Effector CD8-positive, alpha-beta T cell (primary cell): ENCODE results near the gene PLXDC2.
"Not testable (repeated sequence)": the region's sequence is repeated elsewhere in the genome, so short reads cannot be mapped to it uniquely, and the experiment has no call there.

Source experiments
- DNase-seq: peaks from one replicate; lab custom pipeline; 2025; lab: John Stamatoyannopoulos, UW

PLXDC2 gene

DNA sequence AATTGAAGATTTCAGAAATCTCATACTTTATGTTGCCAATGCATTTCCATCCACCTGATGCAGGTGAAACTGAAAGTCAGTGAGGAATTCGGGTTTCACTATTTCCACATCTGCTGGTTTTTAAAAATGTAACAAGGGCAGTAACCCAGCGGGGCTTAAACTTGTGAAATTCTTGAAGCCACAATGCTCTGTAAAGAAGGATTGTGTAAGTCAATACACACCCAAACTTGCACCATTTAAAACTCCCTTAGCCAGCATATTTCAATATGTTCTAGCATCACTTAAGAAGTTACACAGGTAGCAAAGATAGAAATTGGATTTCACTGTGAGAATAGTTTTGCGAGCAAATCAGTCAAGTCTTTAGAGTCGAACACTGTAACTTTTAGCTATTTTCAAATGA lies 386.1 kb downstream of the PLXDC2 start:
- no peak for DNase-seq

- DNase-seq: no peak
Measured at GRCh38 chr10:20207653-20208052, 391.4 kb downstream of the PLXDC2 start.

GRCh38 chr10:20209098-20209497 lies 392.9 kb downstream of the PLXDC2 start:
- DNase-seq: not testable (repeated sequence)

DNA sequence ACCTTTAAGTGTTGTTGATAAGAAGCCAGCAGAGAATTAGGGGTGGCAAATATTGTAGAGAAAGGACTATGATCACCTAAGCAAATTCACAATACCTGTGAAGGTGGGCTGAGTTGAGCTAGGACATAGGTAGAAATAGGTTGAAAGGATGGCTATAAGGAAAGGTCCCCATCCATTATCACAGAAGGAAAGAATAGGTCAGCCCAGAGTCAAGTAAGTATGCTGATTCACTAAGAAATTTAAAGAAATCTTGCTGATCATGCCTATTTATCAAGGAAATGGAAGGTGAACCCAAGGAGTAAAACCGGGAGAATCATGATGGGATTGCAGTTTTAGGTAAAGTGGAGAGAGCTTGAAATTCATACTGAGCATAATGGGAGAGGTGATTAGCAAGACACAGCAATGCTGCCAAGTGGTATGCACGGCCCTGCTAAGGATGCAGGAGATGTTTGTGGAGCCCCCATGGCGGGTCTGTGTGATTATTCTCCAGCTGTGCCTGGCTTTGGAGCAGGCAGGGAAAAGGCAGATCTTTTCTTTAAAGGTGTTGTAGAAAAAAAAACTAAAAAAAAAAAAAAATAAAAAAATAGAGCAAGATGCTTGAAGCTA lies 399.4 kb downstream of the PLXDC2 start:
- DNase-seq: no peak

DNA sequence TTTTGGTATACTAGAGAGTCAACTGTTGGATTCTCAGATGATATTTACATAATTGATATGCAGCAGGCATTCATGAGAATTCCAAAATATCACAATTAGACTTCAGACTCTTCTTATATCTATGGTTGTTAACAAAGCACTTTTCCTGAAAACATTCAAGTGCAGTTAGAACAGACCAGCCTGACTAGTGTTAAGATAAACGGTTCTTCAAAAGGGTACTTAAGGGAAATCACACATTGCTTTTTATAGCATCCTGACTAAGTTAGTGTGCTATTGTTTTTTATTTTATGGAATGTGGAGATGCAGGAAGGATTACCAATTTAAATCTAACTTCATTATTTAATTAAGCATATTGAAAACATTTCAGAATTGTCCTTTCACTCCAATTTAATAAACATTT lies 405.1 kb downstream of the PLXDC2 start:
- DNase-seq: no peak

GRCh38 chr10:20228729-20229128 lies 412.5 kb downstream of the PLXDC2 start:
- DNase-seq: no peak

DNA sequence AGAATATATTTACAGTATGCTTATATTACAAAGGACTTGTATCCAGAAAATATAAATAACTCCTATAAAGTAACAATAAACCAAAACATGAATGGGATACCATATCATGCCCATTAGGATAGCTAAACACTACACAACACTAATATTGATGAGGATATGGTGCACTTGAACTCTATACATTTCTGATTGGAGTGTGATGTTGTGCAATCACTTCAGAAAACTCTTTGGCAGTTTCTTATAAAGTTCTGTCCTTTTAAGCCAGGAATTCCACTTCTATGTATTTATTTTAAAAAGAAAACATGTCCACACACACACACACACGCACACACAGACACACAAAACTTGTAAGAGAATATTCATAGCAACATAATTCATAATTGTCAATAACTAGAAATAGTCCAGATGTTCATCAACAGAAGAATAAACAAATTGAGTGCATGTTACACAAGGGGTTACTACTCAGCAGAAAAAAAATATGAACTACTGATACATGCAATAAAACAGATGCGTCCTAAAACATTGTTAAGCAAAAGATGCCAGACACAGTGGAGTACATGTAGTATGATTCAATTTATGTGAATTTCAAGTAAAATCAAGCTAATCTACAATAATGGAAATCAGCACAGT lies 416.0 kb downstream of the PLXDC2 start:
- DNase-seq: no peak

GRCh38 chr10:20233423-20233822 lies 417.2 kb downstream of the PLXDC2 start:
- no peak for DNase-seq

- DNase-seq: no peak
Measured at GRCh38 chr10:20234579-20234978, 418.3 kb downstream of the PLXDC2 start.

- no peak for DNase-seq
Measured at GRCh38 chr10:20237091-20237570, 420.9 kb downstream of the PLXDC2 start.

GRCh38 chr10:20237586-20237985 lies 421.4 kb downstream of the PLXDC2 start:
- DNase-seq: no peak

- DNase-seq: no peak
Measured at GRCh38 chr10:20240643-20241042, 424.4 kb downstream of the PLXDC2 start.

- DNase-seq: no peak
Measured at GRCh38 chr10:20247454-20247853, 431.2 kb downstream of the PLXDC2 start.

DNA sequence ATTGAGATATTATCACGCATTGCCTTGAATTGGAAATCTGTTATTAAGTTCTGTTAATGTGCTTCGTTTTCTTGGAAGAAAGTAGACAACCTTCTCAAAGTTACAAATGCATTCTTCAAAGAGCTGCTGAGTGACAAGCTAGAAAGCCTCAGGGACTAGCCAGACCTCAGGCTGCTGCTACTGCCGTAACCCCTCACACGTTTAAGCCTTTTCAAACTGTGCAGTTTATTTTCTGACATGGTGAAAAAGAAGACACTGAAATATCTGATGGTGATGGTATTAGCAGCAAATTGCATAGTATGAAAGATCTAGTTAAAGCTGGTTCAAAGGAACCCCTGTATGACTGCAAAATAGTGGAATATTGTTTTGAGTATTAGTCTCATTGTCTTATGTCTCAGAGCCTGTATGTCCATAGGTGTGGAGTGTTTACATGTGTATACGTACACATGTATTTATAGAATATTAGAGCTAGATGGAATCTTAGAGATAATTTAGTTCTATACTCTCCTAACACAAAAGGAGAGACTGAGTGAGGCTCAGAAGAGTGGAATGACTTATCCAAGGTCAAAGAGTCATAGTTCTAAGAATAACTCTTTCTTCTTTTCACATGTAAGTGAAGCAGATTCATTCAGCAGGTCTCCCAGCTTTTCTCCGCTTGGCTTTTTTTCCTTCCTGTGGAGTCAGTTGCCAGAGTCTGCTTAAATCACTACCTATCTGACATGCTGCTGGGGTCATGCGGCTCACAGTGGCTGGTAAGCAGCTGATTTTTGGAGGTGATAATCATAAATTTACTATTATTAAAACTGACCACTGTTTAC lies 431.9 kb downstream of the PLXDC2 start:
- no peak for DNase-seq

DNA sequence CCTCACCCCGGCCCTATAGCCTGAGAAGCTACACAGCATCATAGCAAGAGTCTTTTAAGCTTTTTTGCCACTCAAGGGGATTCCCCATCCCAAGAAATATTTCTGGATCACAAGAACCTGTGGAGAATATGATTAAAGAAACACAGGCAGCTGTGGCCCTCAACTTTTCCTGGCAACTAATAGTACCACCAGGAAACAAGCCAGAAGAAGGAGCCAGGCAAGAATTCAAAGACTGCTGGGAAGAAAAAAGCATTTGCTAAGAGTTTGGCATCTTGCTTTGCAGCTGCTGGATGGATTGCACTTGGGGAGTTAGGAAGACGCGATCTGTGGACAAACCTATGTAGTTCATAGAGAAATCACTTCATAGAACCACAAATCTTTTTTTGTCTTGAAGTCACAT lies 437.8 kb downstream of the PLXDC2 start:
- DNase-seq: no peak

DNA sequence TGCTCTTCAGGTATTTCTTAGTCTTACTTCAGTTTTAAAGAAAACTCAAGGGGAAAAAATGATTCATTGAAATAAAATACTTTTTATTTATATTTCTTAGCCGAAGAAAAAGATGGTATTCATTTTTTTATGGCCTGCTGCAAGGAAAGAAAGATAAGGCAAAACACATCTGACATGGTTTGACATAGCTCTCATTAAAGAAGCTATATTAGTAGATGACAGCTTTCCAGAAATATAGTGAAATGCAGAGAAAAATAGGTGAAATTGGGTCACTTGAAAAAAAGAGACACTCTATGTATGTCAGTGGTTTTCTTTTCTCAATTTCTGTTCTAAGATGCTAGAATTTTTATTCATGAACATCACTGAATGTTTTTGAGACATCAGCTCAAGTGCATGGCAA lies 438.3 kb downstream of the PLXDC2 start:
- no peak for DNase-seq

- DNase-seq: no peak
Measured at GRCh38 chr10:20256969-20257368, 440.7 kb downstream of the PLXDC2 start.

GRCh38 chr10:20257422-20257821 lies 441.2 kb downstream of the PLXDC2 start:
- DNase-seq: no peak

DNA sequence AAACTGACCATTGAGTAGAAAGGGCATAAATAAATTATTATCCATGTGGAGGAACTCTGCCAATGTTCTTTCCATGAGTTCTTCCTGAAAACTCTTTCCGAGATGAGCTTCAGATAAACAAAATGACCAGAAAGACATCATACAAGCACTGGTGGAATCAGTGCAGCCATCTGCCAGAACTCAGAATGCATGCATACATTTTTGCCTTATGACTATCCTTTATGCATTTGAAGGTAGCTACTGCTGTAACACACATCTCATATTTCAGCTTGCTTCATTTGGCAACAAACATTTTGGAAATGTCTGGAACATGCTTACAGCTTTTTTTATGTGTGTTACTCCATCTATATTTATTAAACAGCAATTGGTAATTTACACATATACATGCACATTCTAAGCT lies 448.9 kb downstream of the PLXDC2 start:
- DNase-seq: no peak

- no peak for DNase-seq
Measured at GRCh38 chr10:20267734-20268133, 451.5 kb downstream of the PLXDC2 start.

GRCh38 chr10:20271490-20271889 lies 455.3 kb downstream of the PLXDC2 start:
- DNase-seq: no peak

GRCh38 chr10:20272608-20273007 lies 456.4 kb downstream of the PLXDC2 start:
- no peak for DNase-seq

DNA sequence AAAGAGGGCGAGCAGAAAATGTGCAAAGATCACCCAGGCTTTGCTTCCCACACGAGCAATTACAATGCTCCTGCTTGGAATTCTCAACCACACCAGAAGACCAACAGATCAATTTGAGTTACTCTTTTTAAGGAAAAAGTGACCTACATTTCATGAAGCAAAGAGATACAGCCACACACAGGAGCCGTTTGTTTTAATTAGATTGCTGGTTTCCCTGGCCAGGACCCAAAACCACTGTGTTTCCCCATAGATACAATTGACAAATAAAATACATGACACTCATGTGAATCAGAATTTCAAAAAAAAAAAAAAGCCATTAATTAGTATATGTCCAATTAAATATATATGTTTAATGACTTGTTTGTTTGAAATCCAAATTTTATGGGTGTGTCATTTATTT lies 458.3 kb downstream of the PLXDC2 start:
- DNase-seq: no peak
